HPDE6-E6E7 (cell line): ENCODE measurements around the gene TRMT61B.

Experiments
- DNase-seq: peaks from one replicate; pipeline ENCODE4 v3.0.0; 2011; ENCODE audit warnings: missing footprints; ENCODE audit errors: extremely low spot score

TRMT61B gene

GRCh38 chr2:28855977-28856376 lies 14.1 kb downstream of the TRMT61B start:
- no peak for DNase-seq

GRCh38 chr2:28855193-28855592 lies 14.9 kb downstream of the TRMT61B start:
- DNase-seq, result no peak

- no peak for DNase-seq
These were observed 28.1 kb downstream of the TRMT61B start for GRCh38 chr2:28842042-28842441.

- no peak for DNase-seq
These were observed 31.1 kb downstream of the TRMT61B start for GRCh38 chr2:28838971-28839370.

GRCh38 chr2:28835781-28836180 lies 34.3 kb downstream of the TRMT61B start:
- no peak for DNase-seq

- no peak for DNase-seq
These were observed 36.2 kb downstream of the TRMT61B start for GRCh38 chr2:28833740-28834470.

GRCh38 chr2:28828382-28828781 lies 41.7 kb downstream of the TRMT61B start:
- DNase-seq, result no peak

- no peak for DNase-seq
These were observed 45.2 kb downstream of the TRMT61B start for GRCh38 chr2:28824870-28825269.

- no peak for DNase-seq
These were observed 45.9 kb downstream of the TRMT61B start for GRCh38 chr2:28824207-28824606.

- no peak for DNase-seq
These were observed 48.1 kb downstream of the TRMT61B start for GRCh38 chr2:28822036-28822435.

- peak; percentile 31 for DNase-seq
These were observed 48.7 kb downstream of the TRMT61B start for GRCh38 chr2:28821295-28821958.

GRCh38 chr2:28818053-28818452 lies 52.1 kb downstream of the TRMT61B start:
- no peak for DNase-seq

- peak; percentile 76 for DNase-seq
These were observed 59.5 kb downstream of the TRMT61B start, which contains the start of gene SPDYA for GRCh38 chr2:28810384-28811285. Gene SPDYA (plus strand): TSS chr2:28810834. CDS start chr2:28816015, 5,181 bp downstream.

- DNase-seq, result no peak
These were observed 60.2 kb downstream of the TRMT61B start for GRCh38 chr2:28809927-28810326.

- DNase-seq, result no peak
These were observed 67.1 kb downstream of the TRMT61B start for GRCh38 chr2:28802975-28803429.

GRCh38 chr2:28801726-28802125 lies 68.4 kb downstream of the TRMT61B start:
- DNase-seq, result peak; percentile 20
